Liver (tissue), 9 donors: Measurements from ENCODE around the gene MAGI1. TPM values are rescaled to one million over a fixed set of nuclear protein-coding genes. Genes with fewer than 3 reads are reported as not detected.

Experiments used
- DNase-seq: peaks from one replicate; pipeline ENCODE4 v3.0.0-alpha.2; 2017; ENCODE audit warnings: low spot score
- H3K27ac ChIP-seq, 2 donors: one replicate each; pipeline ENCODE4 v1.7.0; 2013; ENCODE audit warnings: inconsistent platforms in 2 of 2, low read length in 2 of 2, control low read depth in 1 of 2, low read depth in 1 of 2, mild to moderate bottlenecking in 1 of 2
- H3K27me3 ChIP-seq, 4 donors: one replicate each; pipeline versions ENCODE4 v1.6.1 to v1.7.0; 2013; ENCODE audit warnings: low read length in 3 of 4, inconsistent platforms in 1 of 4, mild to moderate bottlenecking in 1 of 4, moderate library complexity in 1 of 4; ENCODE audit not compliant: control insufficient read depth in 4 of 4, insufficient read depth in 4 of 4
- H3K36me3 ChIP-seq, 4 donors: one replicate each; pipeline versions ENCODE4 v1.6.1 to v1.7.0; 2013; ENCODE audit warnings: low read length in 3 of 4, mild to moderate bottlenecking in 3 of 4, low read depth in 1 of 4, moderate library complexity in 1 of 4; ENCODE audit not compliant: control insufficient read depth in 4 of 4, insufficient read depth in 3 of 4
- H3K4me1 ChIP-seq, 4 donors: one replicate each; pipeline versions ENCODE4 v1.6.1 to v1.7.0; 2013; ENCODE audit warnings: low read length in 3 of 4, mild to moderate bottlenecking in 3 of 4, moderate library complexity in 1 of 4; ENCODE audit not compliant: control insufficient read depth in 4 of 4, insufficient read depth in 4 of 4
- H3K4me3 ChIP-seq, 3 donors: one replicate each; pipeline versions ENCODE4 v1.6.1 to v1.7.0; 2013; ENCODE audit warnings: low read length in 3 of 3, control low read depth in 1 of 3, low read depth in 1 of 3, mild to moderate bottlenecking in 1 of 3
- H3K9ac ChIP-seq, 2 donors: one replicate each; pipeline ENCODE4 v1.7.0; 2013; ENCODE audit warnings: low read length in 2 of 2, mild to moderate bottlenecking in 2 of 2, moderate library complexity in 2 of 2, control low read depth in 1 of 2, low read depth in 1 of 2
- H3K9me3 ChIP-seq, 4 donors: one replicate each; pipeline versions ENCODE4 v1.6.1 to v1.7.0; 2013; ENCODE audit warnings: low read length in 3 of 4; ENCODE audit not compliant: control insufficient read depth in 4 of 4
- ATF3 ChIP-seq: IDR thresholded peaks from 2 replicates; pipeline ENCODE4 v1.6.1; 2016; ENCODE audit warnings: antibody characterized with exemption
- EGR1 ChIP-seq, 2 donors: IDR thresholded peaks; 2 replicates each; pipeline ENCODE4 v1.6.1; 2016 to 2018; ENCODE audit warnings: antibody characterized with exemption in 2 of 2, low read depth in 2 of 2
- FOXA1 ChIP-seq: IDR thresholded peaks from 2 replicates; pipeline ENCODE4 v1.6.1; 2016; ENCODE audit warnings: antibody characterized with exemption
- FOXA2 ChIP-seq: IDR thresholded peaks from 2 replicates; pipeline ENCODE4 v1.6.1; 2016; ENCODE audit warnings: antibody characterized with exemption
- GABPA ChIP-seq, 2 donors: IDR thresholded peaks in 1 of 2; conservative IDR thresholded peaks in 1 of 2; 2 replicates each; pipeline ENCODE4 v1.6.1; 2016; ENCODE audit warnings: antibody characterized with exemption in 2 of 2, mild to moderate bottlenecking in 1 of 2, moderate library complexity in 1 of 2
- HNF4A ChIP-seq, 2 donors: conservative IDR thresholded peaks; 2 replicates each; pipeline ENCODE4 v1.6.1; 2016; ENCODE audit warnings: antibody characterized with exemption in 2 of 2, mild to moderate bottlenecking in 2 of 2
- HNF4G ChIP-seq: IDR thresholded peaks from 2 replicates; pipeline ENCODE4 v1.6.1; 2016; ENCODE audit warnings: antibody characterized with exemption
- JUND ChIP-seq, 2 donors: IDR thresholded peaks; 2 replicates each; pipeline ENCODE4 v1.6.1; 2016; ENCODE audit warnings: antibody characterized with exemption in 2 of 2
- NR2F2 ChIP-seq: IDR thresholded peaks from 2 replicates; pipeline ENCODE4 v1.6.1; 2016; ENCODE audit warnings: antibody characterized with exemption
- RAD21 ChIP-seq, 2 donors: IDR thresholded peaks; 2 replicates each; pipeline ENCODE4 v1.6.1; 2016; ENCODE audit warnings: antibody characterized with exemption in 2 of 2, mild to moderate bottlenecking in 2 of 2
- RXRA ChIP-seq, 2 donors: IDR thresholded peaks; 2 replicates each; pipeline ENCODE4 v1.6.1; 2017 to 2018; ENCODE audit warnings: antibody characterized with exemption in 2 of 2, mild to moderate bottlenecking in 1 of 2
- SP1 ChIP-seq: IDR thresholded peaks from 2 replicates; pipeline ENCODE4 v1.6.1; 2018; ENCODE audit warnings: antibody characterized with exemption, mild to moderate bottlenecking
- TAF1 ChIP-seq: conservative IDR thresholded peaks from 2 replicates; pipeline ENCODE4 v1.6.1; 2016; ENCODE audit warnings: antibody characterized with exemption, mild to moderate bottlenecking
- YY1 ChIP-seq: IDR thresholded peaks from 2 replicates; pipeline ENCODE4 v1.6.1; 2016; ENCODE audit warnings: antibody characterized with exemption, mild to moderate bottlenecking
- ZBTB33 ChIP-seq: IDR thresholded peaks from 2 replicates; pipeline ENCODE4 v1.6.1; 2016; ENCODE audit warnings: antibody characterized with exemption
- WGBS: extraction: QIAGEN DNeasy Blood & Tissue Kit; methylation state at CpG from one replicate; pipeline ENCODE4 v1.1.7; 2013; 5-methylcytosine and 5-hydroxymethylcytosine counted together
- polyA plus RNA-seq, 2 donors: library from polyadenylated mRNA; stranded (reverse) in 1 of 2; unstranded in 1 of 2; fragments of 200-250 nt in 1 of 2; fragments of >200 nt in 1 of 2; fragmentation: Nextera tagmentation in 1 of 2; extraction: Ambion mirVana in 1 of 2; gene quantifications; one replicate each; pipeline versions ENCODE4 v1.2.1 to v1.2.3, GENCODE V29; 2013 to 2015
- total RNA-seq, 2 donors: library from RNA; depleted of rRNA; stranded (reverse); fragments of >200 nt; gene quantifications; one replicate each; pipeline ENCODE4 v1.2.3, GENCODE V29; 2014
- TF ChIP-seq, protein P1 (sequence below): IDR thresholded peaks from 2 replicates; pipeline ENCODE4 v1.6.1; 2016; ENCODE audit warnings: antibody characterized with exemption
- TF ChIP-seq, protein P2 (sequence below): IDR thresholded peaks from 2 replicates; pipeline ENCODE4 v1.6.1; 2016; ENCODE audit warnings: antibody characterized with exemption, mild to moderate bottlenecking
- TF ChIP-seq, protein P3 (sequence below): fragments of 150-350 bp; IDR thresholded peaks from 2 replicates; pipeline ENCODE4 v1.5.1; 2017; ENCODE audit warnings: improper control_type of control experiment, low read depth, low read length; ENCODE audit not compliant: missing input control
- donor health status: healthy.
- donor health status: healthy.
- donor health status: healthy.
- donor health status: healthy.
- donor health status: healthy.

Gene MAGI1
- total and polyA plus RNA-seq, 4 donors: 9.6 to 68.8 (median 14.0) TPM

DNA sequence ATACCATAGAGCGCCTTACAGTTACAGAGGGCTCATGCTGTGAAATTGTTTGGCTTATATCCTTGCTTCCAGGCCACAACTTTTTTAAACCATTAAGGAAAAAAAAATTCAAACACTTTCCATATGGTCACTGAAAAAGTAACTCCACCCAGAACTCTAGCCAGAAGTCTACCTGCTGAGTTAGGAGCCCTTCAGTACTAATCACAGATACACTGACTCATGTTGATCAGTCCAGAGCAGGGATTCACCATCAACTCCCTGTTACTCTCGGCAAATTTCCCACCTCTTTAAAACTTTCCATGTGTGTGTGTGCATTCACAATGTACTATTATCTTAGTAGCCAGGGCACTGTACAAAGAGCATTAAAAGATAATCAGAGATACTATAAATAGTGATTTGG, 372.8 kb downstream of the MAGI1 start:
- TF ChIP-seq JUND (IDR thresholded peaks at IDR 0.05): no peak
- TF ChIP-seq, protein P1, sequence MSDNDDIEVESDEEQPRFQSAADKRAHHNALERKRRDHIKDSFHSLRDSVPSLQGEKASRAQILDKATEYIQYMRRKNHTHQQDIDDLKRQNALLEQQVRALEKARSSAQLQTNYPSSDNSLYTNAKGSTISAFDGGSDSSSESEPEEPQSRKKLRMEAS: no peak
- TF ChIP-seq FOXA1: no peak
- TF ChIP-seq ZBTB33: no peak
- TF ChIP-seq HNF4A (conservative IDR thresholded peaks at IDR 0.05): no peak
- no peak for TF ChIP-seq EGR1 (IDR thresholded peaks at IDR 0.05; ENCODE audit: low read depth in 2 of 2)
- no peak for TF ChIP-seq TAF1
- TF ChIP-seq HNF4G: no peak
- no peak for TF ChIP-seq YY1
- TF ChIP-seq, protein P2, sequence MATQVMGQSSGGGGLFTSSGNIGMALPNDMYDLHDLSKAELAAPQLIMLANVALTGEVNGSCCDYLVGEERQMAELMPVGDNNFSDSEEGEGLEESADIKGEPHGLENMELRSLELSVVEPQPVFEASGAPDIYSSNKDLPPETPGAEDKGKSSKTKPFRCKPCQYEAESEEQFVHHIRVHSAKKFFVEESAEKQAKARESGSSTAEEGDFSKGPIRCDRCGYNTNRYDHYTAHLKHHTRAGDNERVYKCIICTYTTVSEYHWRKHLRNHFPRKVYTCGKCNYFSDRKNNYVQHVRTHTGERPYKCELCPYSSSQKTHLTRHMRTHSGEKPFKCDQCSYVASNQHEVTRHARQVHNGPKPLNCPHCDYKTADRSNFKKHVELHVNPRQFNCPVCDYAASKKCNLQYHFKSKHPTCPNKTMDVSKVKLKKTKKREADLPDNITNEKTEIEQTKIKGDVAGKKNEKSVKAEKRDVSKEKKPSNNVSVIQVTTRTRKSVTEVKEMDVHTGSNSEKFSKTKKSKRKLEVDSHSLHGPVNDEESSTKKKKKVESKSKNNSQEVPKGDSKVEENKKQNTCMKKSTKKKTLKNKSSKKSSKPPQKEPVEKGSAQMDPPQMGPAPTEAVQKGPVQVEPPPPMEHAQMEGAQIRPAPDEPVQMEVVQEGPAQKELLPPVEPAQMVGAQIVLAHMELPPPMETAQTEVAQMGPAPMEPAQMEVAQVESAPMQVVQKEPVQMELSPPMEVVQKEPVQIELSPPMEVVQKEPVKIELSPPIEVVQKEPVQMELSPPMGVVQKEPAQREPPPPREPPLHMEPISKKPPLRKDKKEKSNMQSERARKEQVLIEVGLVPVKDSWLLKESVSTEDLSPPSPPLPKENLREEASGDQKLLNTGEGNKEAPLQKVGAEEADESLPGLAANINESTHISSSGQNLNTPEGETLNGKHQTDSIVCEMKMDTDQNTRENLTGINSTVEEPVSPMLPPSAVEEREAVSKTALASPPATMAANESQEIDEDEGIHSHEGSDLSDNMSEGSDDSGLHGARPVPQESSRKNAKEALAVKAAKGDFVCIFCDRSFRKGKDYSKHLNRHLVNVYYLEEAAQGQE: no peak
- TF ChIP-seq, protein P3, sequence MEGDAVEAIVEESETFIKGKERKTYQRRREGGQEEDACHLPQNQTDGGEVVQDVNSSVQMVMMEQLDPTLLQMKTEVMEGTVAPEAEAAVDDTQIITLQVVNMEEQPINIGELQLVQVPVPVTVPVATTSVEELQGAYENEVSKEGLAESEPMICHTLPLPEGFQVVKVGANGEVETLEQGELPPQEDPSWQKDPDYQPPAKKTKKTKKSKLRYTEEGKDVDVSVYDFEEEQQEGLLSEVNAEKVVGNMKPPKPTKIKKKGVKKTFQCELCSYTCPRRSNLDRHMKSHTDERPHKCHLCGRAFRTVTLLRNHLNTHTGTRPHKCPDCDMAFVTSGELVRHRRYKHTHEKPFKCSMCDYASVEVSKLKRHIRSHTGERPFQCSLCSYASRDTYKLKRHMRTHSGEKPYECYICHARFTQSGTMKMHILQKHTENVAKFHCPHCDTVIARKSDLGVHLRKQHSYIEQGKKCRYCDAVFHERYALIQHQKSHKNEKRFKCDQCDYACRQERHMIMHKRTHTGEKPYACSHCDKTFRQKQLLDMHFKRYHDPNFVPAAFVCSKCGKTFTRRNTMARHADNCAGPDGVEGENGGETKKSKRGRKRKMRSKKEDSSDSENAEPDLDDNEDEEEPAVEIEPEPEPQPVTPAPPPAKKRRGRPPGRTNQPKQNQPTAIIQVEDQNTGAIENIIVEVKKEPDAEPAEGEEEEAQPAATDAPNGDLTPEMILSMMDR: no peak
- no peak for TF ChIP-seq FOXA2
- no peak for TF ChIP-seq RAD21 (IDR thresholded peaks at IDR 0.05)
- no peak for TF ChIP-seq RXRA (IDR thresholded peaks at IDR 0.05)
- no peak for TF ChIP-seq GABPA (IDR thresholded peaks at IDR 0.05 in 1 of 2, conservative IDR thresholded peaks at IDR 0.05 in 1 of 2)
- TF ChIP-seq ATF3: no peak
- TF ChIP-seq NR2F2: no peak
- TF ChIP-seq SP1: no peak
- Histone ChIP-seq H3K27ac (no peak overlapping the region), H3K9ac (no peak overlapping the region), H3K27me3 (no peaks in the 10 kb centered on the region), H3K4me1 (peaks cover 3 to 21% (median 10%) of the 10 kb centered on the region in 4 donors), H3K9me3 (no peaks in the 10 kb centered on the region), H3K36me3 (no peaks in the 10 kb centered on the region), H3K4me3 (no peak overlapping the region)
- DNase-seq: no peak
- 91% methylated on average over 2 of the region's 2 CpGs for WGBS
